Measurements from ENCODE around the gene FRAS1.

DNA sequence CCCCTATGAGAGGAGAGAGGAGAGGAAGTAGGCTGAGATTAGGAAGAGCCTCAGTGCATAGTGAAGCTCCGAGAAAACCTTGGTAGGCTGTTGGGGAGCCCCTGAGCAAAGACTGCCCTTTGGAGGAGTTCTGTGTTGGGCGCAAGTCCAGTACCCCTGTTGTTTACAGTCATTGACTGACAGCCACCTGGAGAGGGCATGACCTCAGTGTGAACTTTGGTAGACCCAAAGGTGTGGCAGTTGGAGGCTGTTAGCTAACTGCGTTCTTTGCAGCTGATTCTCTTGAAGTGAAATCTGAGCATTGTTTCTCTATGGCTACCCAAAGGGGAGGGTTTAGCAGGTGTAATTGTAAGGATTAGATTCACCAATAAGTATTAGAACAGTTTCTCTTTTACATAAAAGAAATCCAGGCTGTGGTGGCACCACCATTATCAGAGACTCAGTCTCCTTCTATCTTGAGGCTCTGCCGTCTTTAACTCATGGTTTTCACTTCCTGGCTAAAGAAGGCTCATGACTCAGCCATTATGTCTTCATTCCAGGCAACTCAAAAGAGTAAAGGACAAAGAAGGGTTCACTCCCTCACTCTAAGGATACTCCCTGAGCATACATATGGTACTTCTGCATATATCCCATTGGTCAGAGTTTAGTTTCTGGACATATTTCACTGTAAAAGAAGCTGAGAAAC, 527.9 kb downstream of the FRAS1 start:
- TF ChIP-seq, protein P1, sequence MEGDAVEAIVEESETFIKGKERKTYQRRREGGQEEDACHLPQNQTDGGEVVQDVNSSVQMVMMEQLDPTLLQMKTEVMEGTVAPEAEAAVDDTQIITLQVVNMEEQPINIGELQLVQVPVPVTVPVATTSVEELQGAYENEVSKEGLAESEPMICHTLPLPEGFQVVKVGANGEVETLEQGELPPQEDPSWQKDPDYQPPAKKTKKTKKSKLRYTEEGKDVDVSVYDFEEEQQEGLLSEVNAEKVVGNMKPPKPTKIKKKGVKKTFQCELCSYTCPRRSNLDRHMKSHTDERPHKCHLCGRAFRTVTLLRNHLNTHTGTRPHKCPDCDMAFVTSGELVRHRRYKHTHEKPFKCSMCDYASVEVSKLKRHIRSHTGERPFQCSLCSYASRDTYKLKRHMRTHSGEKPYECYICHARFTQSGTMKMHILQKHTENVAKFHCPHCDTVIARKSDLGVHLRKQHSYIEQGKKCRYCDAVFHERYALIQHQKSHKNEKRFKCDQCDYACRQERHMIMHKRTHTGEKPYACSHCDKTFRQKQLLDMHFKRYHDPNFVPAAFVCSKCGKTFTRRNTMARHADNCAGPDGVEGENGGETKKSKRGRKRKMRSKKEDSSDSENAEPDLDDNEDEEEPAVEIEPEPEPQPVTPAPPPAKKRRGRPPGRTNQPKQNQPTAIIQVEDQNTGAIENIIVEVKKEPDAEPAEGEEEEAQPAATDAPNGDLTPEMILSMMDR (IDR thresholded peaks at IDR 0.05): no peak
- TF ChIP-seq POLR2A (IDR thresholded peaks at IDR 0.05): no peak

Measured in heart left ventricle (tissue), 13 donors.